Uterus (tissue), 2 donors: ENCODE data around the gene TGFBI.

Experiments used
- CTCF ChIP-seq, 4 experiments: fragments of 200-600 bp in 2 of 4; fragments of 450-650 bp in 2 of 4; sonication (generic) in 2 of 4; IDR thresholded peaks; one replicate each; pipeline ENCODE4 v1.5.1; 2016 to 2019; ENCODE audit warnings: antibody characterized with exemption in 4 of 4, mild to moderate bottlenecking in 2 of 4, moderate library complexity in 1 of 4
- POLR2A ChIP-seq, 2 donors: fragments of 450-650 bp; IDR thresholded peaks; one replicate each; pipeline ENCODE4 v1.6.1; 2016; ENCODE audit warnings: antibody characterized with exemption in 2 of 2, mild to moderate bottlenecking in 1 of 2, moderate library complexity in 1 of 2

GRCh38 chr5:136073714-136074529 lies 45.1 kb downstream of the TGFBI start:
- TF ChIP-seq CTCF (IDR thresholded peaks at IDR 0.05) (no peak), POLR2A (IDR thresholded peaks at IDR 0.05) (no peak)
